Stimulated activated CD4-positive, alpha-beta T cell treated with anti-CD3 and anti-CD28 coated beads, Interleukin-4, amount 100 ng/mL, for 48 hours (primary cell): ENCODE measurements around the gene MDFI.

Experiments used
- DNase-seq, 2 donors: peaks; one replicate each; pipeline ENCODE4 v3.0.0-alpha.2; 2020; ENCODE audit warnings: low read depth in 2 of 2

MDFI gene

DNA sequence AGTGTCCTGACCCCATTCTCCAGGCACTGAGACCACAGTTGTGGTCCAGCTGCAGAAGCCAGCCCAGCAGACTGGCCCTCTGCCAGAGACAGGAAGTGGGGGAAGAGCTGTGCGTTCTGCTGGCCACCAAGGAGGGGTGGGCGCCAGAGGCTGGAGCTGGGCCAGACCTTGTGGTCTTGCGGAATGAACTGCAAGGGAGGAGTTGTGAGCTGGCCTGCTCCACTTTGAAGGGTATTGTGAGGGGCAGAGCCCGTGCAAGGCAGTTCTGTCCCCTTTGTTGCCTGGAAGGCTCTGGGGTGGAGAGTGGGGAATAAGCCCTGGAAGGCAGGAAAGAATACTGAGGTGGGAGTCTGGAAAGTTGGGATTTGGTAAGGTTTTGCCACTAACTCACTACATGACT, 3.6 kb upstream of the MDFI start:
- no peak for DNase-seq

DNA sequence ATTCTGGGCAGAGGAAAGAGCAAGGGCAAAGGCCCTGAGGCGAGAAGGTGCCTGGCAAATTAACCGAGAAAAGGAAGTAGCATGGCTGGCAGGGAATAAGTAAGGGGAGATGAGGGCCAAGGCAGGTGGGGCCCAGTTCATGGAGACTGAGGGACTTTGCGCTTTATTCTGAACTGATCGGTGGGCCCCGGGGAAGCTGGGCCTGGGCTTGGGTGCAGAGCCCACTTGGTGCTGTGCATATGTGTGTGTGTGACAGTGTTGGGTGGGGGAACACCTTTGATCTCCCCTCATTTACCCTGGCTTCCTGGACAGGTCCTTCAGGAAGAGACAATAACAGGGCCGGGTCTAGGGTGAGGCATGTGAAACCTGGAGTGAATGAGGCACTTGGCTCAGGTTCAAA, 2.9 kb upstream of the MDFI start:
- DNase-seq = no peak

DNA sequence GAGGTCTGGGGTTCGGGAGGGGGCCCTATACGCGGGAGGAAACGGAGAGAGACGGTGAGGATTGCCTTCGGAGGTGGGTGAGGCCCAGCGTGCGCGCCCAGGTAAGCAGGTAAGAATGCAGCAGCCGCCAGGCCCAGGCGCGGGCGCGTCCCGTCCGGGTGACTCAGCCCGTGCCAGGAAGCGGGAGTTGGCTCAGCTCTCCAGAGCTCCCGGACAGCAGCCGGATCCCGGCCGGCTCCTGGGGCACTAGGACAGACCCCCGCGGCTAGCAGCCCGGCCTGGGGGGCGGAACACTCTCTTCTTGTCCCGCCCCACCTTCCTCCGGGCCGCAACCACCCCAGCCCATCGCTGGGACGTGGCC, 1.5 kb upstream of the MDFI start:
- no peak for DNase-seq

DNA sequence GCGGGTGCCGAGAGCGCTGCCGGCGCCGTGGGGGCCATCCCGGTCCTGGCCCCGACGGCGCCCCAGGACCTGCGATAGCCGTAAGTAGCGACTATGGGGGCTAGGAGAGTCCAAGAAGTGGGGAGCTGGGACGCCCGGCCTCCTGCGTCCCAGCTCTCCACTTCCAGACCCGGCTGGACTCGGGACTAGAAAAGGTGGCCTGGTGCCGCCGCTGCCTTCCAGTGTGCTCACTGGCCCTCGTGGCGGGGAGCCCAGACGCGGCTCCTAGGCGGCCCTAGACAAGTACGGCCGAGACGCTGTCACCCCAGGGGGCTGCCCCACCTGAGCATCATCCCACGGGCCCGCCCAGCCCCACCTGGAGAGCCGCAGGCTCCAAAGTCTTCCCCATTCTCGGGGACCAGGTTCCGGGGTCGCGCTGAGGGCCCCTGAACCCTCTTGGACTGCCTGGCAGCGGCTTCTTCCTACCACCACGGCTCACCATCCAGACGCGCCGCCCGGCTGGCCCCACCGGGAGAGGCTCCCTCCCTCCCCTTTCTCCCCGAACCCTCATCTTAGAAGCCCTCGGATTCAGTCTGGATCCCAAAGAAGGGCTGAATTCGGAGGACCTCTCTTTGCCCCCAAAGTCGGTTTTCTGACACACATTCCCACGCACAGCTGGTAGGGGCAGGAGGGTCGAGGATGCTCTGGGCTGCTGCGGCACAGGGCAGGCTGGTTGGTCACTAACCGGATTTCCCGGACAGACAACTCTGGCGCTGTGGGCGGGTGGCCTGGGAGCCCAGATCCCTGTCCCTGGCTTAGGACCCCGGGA, 870 bp upstream of the MDFI start:
- no peak for DNase-seq

DNA sequence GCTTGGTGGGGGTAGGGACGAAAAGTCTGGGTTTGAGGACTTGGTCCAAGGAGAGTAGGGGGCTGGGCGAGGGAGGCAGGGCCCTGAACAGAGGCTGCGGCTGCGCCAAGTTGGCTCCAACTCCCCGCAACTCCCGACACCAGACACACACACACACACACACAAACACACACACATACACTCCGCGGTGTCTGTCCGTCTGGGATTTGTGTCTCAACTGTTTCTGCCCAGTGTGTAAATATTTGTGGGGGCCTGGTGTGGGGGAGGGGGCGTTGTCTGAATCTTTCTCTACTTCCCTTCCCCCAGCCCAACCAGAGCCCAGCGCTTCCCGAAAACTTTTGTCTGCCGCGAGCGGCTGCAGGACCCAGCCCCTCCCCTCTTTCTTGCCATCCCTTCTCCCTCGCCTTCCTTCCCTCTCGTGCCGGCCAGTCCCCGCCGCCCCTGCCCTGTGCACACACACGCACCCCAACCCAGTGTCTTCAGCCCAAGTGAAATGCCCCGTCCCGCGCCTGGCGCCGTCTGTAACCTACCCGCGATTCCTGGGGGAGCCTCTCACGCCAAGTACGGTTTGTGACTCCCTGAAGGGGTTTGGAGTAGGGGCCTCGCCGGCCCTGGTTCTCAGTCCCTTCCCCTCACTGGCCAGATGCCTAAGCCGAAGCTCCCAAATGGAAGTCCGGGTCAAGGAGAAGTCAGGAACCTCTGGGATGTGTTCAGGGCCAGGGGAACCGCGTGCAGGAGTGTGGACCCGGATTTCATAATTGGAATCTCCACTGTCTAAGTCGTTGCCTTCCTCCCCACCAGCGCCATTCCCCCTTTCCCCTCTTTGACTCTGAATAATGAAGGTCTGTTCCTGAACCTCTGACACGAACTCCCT, 904 bp downstream of the MDFI start:
- no peak for DNase-seq

DNA sequence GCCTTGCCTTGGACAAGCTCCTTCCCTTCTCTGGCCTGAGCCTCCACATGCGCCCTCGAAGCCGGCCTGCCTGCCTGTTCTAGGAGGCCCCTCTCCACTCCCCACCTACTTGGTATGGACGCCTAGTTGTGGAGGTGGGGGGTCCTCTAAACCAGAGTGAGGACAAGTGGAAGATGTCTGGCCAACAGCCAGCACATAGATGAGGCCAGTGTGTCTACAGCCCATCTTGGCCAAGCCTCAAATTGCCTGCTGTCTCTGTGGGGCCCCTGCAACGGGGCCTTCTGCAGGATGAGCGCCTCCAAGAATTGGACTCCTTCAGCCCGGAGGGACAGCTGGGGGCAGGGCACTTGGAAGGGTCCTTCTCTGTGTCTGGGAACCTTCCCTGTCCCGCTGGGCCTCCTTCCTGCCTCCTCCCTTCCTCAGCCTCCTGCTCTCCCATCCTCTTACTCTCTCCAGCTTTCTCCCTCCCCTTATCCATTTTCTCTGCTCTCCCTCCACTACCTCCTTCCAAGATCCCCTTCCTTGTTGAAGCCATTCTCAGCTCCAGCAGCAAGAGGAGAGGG, 1.6 kb downstream of the MDFI start:
- no peak for DNase-seq

DNA sequence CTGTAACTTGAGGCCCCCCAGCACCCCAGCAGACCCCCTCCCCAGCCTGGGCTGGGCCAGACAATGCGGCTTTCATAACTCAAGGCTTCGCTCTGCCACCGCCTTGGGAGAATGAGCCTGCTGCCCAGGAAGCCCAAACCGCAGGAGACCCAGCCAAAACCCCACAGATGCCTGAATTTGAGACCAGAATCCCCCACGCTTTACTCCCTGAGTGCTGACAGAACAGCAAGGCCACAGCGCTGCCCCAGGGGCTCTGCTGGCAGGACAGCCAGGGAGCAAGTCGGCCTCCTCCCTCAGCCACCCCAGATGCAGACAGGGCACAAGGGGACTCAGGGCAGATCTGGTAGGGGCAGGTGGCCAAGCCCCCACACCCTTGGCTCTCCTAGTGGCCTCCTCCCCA, 2.2 kb downstream of the MDFI start:
- no peak for DNase-seq

DNA sequence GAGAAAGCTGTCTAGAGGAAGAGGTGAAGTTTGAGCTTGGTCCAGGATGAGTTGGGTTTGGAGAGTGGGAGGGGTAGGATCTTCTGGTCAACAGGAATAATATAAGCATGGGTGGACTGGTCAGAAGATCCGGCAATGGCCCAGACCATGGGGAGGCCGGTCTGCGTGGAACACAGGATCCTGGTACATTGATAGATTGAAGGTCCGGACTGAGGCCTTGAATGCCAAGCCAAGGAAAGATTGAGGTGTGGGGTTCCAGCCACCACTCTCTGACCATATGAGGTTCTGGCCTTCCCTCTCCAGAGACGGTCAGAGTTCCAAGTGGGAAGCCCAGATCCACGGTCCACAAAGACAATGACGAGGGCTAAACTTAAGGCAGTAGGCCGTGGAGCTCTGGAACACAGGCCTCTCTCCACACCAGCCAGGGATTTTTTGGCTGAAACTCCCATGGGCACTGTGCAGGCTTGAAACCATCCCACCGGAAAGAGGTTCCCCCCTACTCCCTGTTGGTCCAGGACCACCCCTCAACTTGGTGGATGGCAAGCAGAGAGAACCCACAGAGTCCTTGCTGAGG, 3.2 kb downstream of the MDFI start:
- no peak for DNase-seq

DNA sequence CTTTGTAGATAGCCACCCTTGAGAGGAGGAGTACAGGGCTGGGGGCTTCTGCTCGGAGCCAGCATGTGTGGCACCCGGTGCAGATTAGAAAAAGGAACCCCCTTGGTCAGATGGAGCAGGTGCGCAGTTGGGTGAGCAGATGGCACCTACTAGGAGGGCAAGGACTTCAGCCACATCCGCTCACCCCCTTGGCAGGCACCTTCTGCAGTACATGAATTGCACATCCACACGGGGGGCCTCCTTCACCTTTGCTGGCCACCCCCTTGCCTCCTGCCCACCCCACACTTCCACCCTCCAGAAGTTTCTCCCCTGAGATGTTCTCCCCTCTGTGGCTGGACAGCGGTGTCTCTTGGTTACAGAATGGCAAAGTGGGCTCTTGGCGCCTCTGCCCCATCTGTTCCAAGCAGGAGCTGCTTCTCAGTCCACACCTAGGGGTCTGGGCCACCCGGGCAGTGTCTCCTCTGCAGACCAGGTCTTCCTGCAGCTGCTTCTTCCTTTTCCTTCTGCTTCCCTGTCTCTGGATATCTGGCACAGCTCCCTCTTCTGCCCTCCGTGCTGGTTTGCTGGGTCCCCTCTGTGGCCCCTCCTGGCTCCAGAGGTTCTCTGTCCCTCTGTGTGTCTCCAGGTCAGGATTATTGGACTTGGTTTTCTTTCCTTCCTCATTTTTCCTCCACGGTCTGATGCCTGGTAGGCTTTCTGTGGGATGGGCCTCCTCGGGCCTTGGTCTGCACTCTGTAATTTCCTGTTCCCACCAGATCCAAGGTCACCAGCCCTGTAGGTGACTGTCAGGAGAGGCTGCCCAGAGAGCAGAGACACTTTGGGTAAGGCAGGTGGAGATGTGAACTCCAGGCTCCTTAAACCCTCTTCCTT, 4.1 kb downstream of the MDFI start:
- no peak for DNase-seq

DNA sequence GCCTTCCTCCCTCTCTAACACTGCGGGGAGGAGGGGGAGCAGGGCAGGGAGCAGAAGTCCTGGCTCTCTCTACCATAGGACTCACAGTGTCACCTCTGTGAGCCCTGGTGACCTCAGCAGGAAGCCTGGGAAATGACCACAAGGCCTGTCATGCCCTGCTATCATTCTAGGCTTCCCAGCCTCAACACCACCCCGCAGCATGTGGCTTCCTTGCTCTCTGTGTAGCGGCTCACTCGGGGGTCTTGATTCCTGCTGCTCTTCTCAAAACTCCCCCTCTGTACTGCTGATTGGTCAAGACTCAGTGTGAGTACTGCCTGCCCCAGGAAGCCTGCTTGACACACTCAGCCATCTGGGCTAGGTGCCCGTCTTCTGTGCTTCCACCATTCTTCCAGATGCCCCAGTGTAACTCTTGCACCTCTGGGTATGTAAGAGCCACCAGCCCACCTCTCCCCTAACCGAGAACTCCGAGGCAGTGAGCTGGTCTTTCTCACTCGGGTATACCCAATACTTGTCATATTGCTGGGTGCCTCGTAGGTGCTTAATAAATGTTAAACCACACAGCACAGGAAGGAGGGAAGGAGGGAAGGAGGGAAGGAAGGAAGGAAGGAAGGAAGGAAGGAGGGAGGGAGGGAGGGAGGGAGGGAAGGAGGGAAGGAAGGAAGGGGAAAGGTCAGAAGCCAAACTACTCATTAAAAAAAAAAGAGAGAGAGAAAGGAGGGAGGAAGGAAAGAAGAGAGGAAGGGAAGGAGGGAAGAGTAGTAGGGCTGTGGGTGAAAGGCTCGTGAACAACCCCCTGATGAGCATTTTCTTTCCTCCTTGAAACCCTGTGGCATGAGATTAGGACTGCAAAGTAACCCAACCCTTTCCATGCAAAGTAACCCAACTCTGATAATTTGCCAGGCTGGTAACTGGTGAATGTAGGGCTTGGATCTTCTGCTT, 5.0 kb downstream of the MDFI start:
- DNase-seq = no peak

DNA sequence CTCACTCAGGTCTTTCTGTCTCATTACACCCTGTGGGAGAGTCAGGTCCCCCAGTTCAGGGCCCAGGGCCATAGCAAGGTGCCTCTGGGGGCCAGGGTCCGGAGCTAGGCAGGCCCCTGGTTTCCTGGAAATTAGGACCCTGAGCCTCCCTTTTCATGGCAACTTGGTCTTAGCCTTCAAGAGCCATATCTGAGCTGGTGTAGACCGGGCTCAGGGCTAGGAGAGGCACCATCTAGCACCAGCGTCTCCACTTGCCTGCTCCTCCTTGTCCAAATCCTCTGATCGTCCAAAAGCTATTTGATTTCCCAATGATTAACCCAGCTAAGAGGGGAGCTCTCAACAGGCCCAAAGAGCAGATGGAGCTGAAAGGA, 5.6 kb downstream of the MDFI start:
- no peak for DNase-seq

DNA sequence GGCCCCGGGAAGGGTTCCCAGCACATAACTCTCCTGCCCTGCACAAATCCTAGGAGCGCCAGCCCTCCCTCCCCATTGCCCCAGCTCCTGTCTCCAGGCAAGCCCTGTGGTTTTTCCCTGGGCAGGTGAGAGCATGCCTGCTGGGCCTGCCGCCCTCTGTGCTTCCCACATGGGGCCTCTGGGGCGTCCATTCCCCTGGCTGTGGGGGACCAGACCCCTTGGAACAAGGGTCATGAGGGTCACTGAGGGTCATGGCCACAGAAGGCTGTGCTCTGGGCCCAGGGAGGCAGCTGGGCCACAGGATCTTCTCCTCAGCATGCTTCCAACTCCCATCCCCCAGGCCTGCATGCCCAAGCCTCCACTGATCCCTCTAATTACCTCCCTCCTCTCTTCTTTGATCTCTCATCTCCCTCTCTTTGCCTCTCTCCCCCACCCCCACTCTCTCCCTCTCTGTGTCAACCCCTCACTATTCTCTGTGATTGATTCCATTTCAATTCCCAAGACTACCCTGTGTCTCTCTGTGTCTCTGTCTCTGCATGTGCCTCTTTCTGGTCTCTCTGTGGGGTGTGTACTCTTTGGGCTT, 6.1 kb downstream of the MDFI start:
- no peak for DNase-seq

DNA sequence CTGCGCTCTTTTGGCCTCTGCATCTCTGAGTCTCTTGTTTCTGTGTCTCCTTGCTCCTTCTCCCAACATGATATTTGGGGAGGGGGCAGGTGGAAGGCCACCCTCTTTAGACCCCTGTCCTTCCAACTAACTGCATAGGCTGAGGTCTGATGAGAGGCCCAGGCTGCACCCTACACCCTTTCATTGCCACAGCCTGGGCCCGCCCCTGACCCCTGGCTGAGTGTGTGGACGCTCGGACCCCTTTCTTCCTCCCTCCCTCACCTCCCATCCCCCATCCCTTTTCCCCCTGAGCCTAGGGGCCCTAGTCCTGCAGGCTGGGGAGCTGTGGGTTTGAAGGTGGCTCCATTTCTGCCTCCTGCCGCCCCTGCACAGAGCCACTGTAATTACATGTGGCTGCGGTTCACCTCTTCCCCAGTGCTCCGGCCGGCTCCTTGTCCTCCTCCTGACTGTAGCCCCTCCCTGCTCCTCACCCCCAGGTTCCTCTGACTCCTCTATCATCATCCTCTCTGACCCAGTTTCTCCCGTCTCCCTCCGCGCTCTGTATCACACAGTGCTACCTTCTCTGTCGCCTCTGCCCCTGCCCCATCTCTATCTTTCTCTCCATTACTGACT, 6.8 kb downstream of the MDFI start:
- no peak for DNase-seq

DNA sequence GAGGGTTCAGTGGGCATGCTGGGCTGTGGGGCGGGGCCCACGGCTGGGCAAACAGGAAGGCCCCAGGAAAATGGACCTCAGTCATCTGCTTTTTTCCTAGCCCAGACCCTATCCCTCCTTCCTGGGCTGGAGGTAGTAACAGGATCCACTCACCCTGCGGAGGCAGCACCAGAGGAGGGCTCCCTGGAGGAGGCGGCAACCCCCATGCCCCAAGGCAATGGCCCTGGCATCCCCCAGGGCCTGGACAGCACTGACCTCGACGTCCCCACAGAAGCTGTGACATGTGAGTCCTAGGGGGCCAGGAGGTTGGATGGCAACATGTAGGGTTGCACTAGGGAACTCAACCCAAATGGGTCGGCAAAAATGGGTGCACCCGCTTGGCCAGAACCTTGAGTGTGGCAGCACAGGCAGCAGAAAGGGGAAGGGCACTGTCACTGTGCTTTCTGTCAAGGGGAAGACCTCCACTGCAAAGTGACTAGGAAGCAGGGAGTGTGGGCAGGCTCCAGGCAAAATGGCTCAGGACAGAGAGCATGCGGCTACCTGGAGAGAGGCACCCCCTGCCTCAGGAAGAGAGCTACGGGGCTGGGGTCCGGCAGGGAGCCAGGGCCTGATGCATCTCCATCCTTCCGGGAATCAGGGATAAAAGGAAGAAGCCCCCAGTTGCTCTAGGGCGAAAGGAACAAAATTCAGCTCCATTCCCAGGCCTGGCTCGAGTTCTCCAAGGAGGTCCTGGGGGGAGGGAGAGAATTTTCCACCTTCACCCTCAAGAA, 7.9 kb downstream of the MDFI start:
- DNase-seq = no peak

DNA sequence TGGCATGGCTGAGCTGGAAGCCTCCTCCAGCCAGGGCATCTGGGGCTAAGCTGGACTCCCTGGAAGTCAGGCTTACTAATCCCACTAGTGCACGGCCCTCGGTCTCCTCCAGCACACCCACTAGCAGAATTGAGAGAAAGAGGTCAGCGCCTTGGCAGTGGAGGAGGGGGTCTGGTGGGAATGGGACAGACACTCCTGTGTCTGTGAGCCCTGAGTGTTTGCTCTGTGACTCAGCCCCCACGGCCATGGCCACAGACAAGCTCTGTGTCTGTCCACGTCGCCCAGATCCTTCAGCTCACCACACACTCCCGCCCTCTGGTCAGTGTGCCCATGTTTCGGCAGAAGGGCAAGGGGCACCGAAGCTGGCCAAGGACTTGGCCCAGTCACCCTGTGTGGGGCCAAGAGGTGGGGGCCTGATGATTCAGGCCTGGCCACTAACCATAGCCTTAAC, 8.8 kb downstream of the MDFI start:
- DNase-seq = no peak

DNA sequence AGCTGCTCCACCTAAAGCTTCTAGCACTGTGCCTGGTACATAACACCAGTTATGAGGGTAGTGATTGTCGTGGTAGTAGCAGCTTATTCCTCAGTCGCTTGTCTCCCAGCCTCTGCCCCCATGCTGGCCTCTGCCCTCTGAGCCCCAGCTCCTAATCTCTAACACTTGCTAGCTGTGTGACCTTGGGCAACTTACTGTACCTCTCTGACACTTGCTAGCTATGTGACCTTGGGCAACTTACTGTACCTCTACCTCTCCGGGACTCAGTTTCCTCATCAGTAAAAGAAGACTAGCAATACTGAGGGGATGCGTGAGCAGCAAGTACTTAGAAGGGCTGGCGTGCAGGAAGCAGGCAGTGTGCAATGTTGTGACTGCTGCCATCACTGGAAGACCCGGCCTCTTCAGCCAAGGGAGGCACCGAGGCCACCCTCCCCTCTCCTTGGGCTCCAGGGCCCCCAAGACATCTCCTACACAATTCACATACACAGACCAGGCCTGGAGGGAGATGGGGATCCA, 9.9 kb downstream of the MDFI start:
- no peak for DNase-seq

DNA sequence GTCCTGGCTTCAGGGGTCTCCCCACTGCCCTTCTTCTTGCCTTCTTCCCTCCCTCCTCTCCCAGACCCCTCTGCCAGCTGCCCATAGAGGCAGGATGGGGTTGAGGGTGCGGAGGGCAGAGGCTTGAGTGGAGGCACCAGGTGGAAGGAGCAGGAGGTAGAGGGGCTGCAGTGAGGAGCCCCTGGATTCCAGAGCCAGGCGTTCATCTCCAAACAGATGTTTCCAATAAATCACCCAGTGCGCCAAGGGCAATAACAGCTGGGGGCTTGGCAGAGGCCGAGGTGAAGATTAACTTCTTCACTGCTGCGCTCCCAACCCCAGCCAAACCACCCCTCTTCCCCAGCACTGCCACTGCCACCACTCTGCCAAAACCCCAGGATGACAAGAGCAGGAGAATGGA, 10.7 kb downstream of the MDFI start:
- DNase-seq = no peak

DNA sequence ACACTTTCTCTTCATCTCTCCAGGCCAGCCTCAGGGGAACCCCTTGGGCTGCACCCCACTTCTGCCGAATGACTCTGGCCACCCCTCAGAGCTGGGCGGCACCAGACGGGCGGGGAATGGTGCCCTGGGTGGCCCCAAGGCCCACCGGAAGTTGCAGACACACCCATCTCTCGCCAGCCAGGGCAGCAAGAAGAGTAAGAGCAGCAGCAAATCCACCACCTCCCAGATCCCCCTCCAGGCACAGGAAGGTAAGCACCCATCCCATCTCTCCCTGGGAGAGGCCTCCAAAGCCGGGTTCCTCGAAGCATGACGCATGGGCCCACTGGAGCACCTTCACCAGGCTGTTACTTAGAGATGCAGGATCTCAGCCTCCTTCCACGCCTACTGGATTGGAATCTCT, 11.3 kb downstream of the MDFI start:
- DNase-seq = no peak

DNA sequence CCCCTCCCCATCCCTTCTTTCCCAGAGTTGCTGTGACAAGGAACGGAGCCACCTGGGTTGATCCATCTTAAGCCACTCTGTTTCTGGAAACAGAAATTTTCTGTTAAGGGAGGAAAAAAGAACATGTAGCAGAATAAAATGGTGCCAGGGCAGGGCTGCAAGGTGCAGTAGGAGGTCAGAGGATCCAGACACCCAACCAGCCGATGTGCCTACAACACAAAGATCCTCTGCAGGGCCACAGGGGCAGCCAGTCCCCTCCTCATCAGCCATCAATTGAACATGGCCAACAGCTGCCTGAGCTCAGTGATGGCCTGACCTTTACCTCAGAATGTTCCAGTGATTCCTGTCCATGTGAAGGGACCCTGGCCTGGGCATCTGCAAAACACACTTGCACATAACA, 11.9 kb downstream of the MDFI start:
- DNase-seq = no peak
